Measurements from ENCODE around the gene GULP1.

- no peak for TF ChIP-seq POLR2A (IDR thresholded peaks at IDR 0.05)
- TF ChIP-seq CTCF (IDR thresholded peaks at IDR 0.05), result no peak
Observed at GRCh38 chr2:188495969-188496431, 204.3 kb downstream of the GULP1 start.
